Mucosa of descending colon (tissue), 3 donors: ENCODE data around the gene WNT6. TPM values are rescaled to one million over a fixed set of nuclear protein-coding genes. Genes with fewer than 3 reads are reported as not detected.
"Not testable (repeated sequence)": the region's sequence is repeated elsewhere in the genome, so short reads cannot be mapped to it uniquely, and the experiment has no call there.

Experiments
- ATAC-seq: fragments of 200-7000 bp; cut with Tn5 transposase; one replicate; pipeline ENCODE4 v1.9.1; 2020; ENCODE audit warnings: mild to moderate bottlenecking, moderate library complexity
- DNase-seq, 3 donors: peaks; one replicate each; pipeline ENCODE4 v3.0.0-alpha.2; 2020
- H3K36me3 ChIP-seq: fragments of 200-600 bp; one replicate; pipeline ENCODE4 v1.8.0; 2021; ENCODE audit warnings: low read depth, mild to moderate bottlenecking
- H3K4me1 ChIP-seq: fragments of 200-600 bp; one replicate; pipeline ENCODE4 v1.8.0; 2021; ENCODE audit warnings: low read depth, mild to moderate bottlenecking
- H3K4me3 ChIP-seq: fragments of 200-600 bp; one replicate; pipeline ENCODE4 v1.8.0; 2021; ENCODE audit warnings: mild to moderate bottlenecking
- H3K9me3 ChIP-seq: fragments of 200-600 bp; one replicate; pipeline ENCODE4 v1.8.0; 2021; ENCODE audit warnings: mild to moderate bottlenecking
- intact Hi-C, 2 donors: fragments of 100-400 bp; cut with DNase I in 1 of 2; cut with micrococcal nuclease in 1 of 2; formaldehyde crosslinking; loops; one replicate each; pipeline versions ENCODE4 v1.11.0 to v1.11.1; 2022; cut with DNase I, micrococcal nuclease
- total RNA-seq, 3 donors: library from RNA; stranded (reverse); fragmentation: NEBNext Ultra II Directional in 2 of 3; extraction: Animal tissue kit (Norgen Biotek cat#: 25700) in 2 of 3; gene quantifications; one replicate each; pipeline versions ENCODE4 v1.2.1 to v1.2.4, GENCODE V29; 2021 to 2023
- TF ChIP-seq, protein P1 (sequence below): fragments of 200-600 bp; IDR thresholded peaks from one replicate; pipeline ENCODE4 v1.8.0; 2022; ENCODE audit warnings: antibody characterized with exemption, mild to moderate bottlenecking
- donor health status: DM: no; HTN: no; CAD: no; lungs with moderate emphysema.
- donor health status: DM: no; HTN: no; CAD: no.
- donor health status: DM: no; HTN: yes; CAD: no.

Gene WNT6
- total RNA-seq, 3 donors from 2014 or later, result 0.39 to 5.7 (median 0.41) TPM

DNA sequence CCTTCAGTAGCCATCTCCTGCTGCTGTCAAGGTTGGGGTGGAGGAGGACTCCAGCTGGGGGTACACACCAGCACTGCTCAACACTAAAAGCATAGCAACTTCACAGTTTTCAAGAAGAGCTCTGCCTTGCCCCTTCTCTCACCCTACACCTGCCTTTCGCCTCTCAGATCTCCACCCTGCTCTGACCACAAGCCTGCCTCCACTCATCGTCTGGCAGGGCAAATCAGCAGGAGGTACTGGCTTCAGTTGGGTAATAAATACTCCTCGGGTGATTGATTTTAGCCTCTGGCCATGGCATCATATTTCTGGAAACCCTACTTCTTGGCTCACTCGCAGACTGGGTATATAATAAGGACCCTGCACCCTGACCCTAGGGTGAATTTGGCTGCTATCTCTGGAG is 24.9 kb upstream of the WNT6 start:
- no peaks in the 10 kb centered on the region for H3K9me3 ChIP-seq
- ATAC-seq (no peak), DNase-seq (no peak)
- TF ChIP-seq, protein P1, sequence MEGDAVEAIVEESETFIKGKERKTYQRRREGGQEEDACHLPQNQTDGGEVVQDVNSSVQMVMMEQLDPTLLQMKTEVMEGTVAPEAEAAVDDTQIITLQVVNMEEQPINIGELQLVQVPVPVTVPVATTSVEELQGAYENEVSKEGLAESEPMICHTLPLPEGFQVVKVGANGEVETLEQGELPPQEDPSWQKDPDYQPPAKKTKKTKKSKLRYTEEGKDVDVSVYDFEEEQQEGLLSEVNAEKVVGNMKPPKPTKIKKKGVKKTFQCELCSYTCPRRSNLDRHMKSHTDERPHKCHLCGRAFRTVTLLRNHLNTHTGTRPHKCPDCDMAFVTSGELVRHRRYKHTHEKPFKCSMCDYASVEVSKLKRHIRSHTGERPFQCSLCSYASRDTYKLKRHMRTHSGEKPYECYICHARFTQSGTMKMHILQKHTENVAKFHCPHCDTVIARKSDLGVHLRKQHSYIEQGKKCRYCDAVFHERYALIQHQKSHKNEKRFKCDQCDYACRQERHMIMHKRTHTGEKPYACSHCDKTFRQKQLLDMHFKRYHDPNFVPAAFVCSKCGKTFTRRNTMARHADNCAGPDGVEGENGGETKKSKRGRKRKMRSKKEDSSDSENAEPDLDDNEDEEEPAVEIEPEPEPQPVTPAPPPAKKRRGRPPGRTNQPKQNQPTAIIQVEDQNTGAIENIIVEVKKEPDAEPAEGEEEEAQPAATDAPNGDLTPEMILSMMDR, result no peak
- H3K4me3 ChIP-seq, result no peak overlapping the region
- H3K36me3 ChIP-seq, result no peaks in the 10 kb centered on the region
- intact Hi-C loops, result no loop called here
- no peaks in the 10 kb centered on the region for H3K4me1 ChIP-seq

DNA sequence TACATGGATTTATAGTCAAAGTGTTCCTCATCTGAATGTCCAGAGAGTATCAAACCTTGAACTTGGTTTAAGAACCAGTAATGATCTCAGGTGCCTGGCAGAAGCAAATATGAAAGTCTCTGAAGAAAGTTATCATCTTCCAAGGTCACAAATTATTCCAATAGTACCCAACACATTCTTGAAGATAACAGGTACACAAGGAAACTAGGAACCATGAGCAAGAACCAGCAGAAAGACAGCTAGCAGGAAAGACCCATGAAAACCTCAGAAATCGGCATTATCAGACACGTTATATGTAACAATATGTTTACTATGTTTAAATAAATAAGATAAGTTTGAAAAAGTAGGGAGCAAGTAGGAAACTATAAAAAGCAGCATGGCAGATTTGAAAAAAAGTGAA is 22.1 kb upstream of the WNT6 start:
- no peak overlapping the region for H3K4me3 ChIP-seq
- intact Hi-C loops, result no loop called here
- DNase-seq (no peak), ATAC-seq (no peak)
- no peaks in the 10 kb centered on the region for H3K36me3 ChIP-seq
- TF ChIP-seq, protein P1, result no peak
- H3K4me1 ChIP-seq, result no peaks in the 10 kb centered on the region
- H3K9me3 ChIP-seq, result no peaks in the 10 kb centered on the region

DNA sequence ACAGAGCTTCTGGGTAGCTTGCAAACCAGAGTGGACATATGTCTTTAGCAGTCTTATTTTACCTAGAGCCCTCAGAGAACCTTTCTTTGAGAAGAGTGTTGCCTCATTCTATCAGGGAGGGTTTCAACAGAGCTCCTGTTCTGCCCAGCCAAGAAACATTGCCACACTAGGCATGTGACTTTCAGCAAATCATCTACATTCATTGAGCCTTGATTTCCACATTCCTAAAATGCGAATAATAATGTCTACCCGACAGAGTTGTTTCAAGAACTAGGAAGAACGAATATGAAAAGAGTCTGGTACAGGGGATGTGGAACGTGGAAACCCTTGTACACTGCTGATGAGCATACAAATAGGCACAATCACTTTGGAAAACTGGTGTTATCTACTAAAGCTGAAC is 20.2 kb upstream of the WNT6 start:
- H3K36me3 ChIP-seq, result no peaks in the 10 kb centered on the region
- ATAC-seq (no peak), DNase-seq (no peak)
- no peak overlapping the region for H3K4me3 ChIP-seq
- no peaks in the 10 kb centered on the region for H3K9me3 ChIP-seq
- no peaks in the 10 kb centered on the region for H3K4me1 ChIP-seq
- TF ChIP-seq, protein P1, result no peak
- intact Hi-C loops, result no loop called here

DNA sequence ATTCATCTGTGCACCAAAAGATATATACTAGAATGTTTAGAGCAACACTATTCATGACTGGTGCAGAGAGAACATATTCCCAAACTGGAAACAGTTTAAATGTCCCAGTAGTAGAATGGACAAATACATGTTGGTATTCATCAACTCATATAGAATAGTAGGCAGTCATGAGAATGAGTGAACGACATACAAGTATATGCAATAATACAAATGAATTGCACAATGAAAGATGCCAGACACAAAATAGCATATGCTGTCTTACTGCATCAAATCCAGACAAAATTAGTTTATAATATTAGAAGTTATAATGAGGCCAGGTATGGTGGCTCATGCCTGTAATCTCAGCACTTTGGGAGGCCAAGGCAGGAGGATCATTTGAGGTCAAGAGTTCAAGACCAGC is 19.7 kb upstream of the WNT6 start:
- intact Hi-C loops, result no loop called here
- no peak overlapping the region for H3K4me3 ChIP-seq
- H3K9me3 ChIP-seq, result no peaks in the 10 kb centered on the region
- H3K4me1 ChIP-seq, result no peaks in the 10 kb centered on the region
- H3K36me3 ChIP-seq, result no peaks in the 10 kb centered on the region
- ATAC-seq (no peak), DNase-seq (no peak)
- TF ChIP-seq, protein P1, result no peak

DNA sequence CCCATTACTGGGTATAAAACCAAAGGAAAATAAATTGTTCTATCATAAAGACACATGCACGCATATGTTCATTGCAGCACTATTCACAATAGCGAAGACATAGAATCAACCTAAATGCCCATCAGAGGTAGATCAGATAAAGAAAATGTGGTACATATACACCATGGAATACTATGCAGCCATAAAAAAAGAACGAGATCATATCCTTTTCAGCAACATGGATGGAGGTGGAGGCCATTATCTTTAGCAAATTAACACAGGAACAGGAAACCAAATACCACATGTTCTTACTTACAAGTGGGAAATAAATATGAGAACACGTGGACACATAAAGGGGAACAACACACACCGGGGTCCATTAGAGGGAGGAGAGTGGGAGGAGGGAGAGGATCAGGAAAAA is 15.3 kb upstream of the WNT6 start:
- ATAC-seq, H3K9me3 ChIP-seq, H3K4me1 ChIP-seq, H3K36me3 ChIP-seq, intact Hi-C loops, H3K4me3 ChIP-seq, DNase-seq: not testable (repeated sequence)

DNA sequence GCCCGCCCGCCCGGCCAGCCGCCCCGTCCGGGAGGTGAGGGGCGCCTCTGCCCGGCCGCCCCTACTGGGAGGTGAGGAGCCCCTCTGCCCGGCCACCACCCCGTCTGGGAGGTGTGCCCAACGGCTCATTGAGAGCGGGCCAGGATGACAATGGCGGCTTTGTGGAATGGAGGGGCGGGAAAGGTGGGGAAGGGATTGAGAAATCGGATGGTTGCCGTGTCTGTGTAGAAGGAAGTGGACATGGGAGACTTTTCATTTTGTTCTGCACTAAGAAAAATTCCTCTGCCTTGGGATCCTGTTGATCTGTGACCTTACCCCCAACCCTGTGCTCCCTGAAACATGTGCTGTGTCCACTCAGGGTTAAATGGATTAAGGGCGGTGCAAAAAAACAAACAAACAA is 12.6 kb upstream of the WNT6 start:
- H3K4me1 ChIP-seq, DNase-seq, H3K9me3 ChIP-seq, H3K36me3 ChIP-seq, H3K4me3 ChIP-seq, ATAC-seq: not testable (repeated sequence)
- intact Hi-C loops, result loop anchor here in 1 of 2 donors (5.0 kb wide), 1 partner anchor 135 kb away; the partner anchor contains the start of gene TTLL4

DNA sequence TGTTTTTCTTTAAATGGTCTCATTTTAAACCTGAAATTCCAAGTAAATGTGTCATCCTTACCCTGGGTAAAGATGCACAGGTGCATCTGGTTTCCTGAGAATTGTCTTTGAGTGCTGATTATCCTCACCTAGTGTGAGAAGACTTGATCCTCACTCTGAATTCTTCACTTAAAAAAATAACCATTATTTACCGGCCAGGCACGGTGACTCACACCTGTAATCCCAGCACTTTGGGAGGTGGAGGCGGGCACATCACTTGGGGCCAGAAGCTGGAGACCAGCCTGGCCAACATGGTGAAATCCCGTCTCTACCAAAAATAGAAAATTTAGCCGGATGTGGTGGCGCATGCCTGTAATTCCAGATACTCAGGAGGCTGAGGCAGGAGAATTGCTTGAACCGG is 9.9 kb upstream of the WNT6 start:
- intact Hi-C loops, result loop anchor here in 1 of 2 donors (5.0 kb wide), 1 partner anchor 137 kb away; the partner anchor contains the start of gene TTLL4
- DNase-seq (no peak), ATAC-seq (no peak)
- Histone ChIP-seq H3K4me1 (no peaks in the 10 kb centered on the region), H3K9me3 (no peaks in the 10 kb centered on the region), H3K36me3 (no peaks in the 10 kb centered on the region), H3K4me3 (no peak overlapping the region)
- TF ChIP-seq, protein P1, result no peak
